ENCODE data around the gene VAMP5.
A peak's percentile ranks its signal among the peaks of the same experiment; 100 is the strongest.

VAMP5 gene

DNA sequence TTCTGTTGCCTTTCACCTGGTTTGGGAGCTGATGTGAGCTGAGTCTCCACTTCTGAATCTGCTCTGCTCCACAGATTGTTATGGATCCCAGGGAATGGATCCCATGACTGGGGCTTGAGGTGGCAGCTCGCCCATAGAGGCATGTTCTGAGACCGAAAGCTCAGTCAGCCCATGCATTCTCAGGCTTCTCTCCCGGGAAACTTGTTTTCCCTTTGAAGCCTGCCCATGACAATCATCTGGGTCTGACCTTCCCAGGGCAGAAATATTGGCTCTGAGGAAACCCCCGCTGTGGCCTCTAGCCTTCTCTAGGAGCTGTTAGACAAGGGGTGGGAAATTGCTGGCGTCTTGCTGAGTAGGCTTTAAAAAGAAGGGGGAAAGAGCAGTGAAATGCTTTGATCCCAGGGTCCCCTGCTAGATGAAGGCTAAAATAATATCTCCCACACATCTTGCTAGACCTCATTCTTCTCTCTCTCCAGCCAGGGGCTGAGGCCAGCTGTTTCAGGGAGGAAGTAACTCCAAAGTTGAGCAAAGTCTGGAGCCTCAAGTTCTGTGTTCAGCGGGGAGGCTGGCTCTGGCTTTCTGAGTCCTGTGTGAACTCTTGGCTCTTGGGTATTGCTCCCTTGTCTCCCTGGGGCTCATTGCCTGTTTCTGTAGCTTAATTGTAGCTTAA lies 4.8 kb upstream of the VAMP5 start:
- Histone ChIP-seq H3K4me3 (replicated peaks; ENCODE audit: low read depth, low read length) (no peak overlapping the region), H3K27me3 (replicated peaks; ENCODE audit: control insufficient read depth, insufficient read depth, low read length) (no peaks in the 10 kb centered on the region), H3K36me3 (ENCODE audit: control insufficient read depth, insufficient read depth, low read length) (peaks cover 6% of the 10 kb centered on the region)
- DNase-seq (ENCODE audit: extremely low read depth, insufficient read length): no peak
- TF ChIP-seq, protein P1, sequence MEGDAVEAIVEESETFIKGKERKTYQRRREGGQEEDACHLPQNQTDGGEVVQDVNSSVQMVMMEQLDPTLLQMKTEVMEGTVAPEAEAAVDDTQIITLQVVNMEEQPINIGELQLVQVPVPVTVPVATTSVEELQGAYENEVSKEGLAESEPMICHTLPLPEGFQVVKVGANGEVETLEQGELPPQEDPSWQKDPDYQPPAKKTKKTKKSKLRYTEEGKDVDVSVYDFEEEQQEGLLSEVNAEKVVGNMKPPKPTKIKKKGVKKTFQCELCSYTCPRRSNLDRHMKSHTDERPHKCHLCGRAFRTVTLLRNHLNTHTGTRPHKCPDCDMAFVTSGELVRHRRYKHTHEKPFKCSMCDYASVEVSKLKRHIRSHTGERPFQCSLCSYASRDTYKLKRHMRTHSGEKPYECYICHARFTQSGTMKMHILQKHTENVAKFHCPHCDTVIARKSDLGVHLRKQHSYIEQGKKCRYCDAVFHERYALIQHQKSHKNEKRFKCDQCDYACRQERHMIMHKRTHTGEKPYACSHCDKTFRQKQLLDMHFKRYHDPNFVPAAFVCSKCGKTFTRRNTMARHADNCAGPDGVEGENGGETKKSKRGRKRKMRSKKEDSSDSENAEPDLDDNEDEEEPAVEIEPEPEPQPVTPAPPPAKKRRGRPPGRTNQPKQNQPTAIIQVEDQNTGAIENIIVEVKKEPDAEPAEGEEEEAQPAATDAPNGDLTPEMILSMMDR (IDR thresholded peaks at IDR 0.05; ENCODE audit: insufficient read depth, low read length, poor library complexity, severe bottlenecking): no peak

DNA sequence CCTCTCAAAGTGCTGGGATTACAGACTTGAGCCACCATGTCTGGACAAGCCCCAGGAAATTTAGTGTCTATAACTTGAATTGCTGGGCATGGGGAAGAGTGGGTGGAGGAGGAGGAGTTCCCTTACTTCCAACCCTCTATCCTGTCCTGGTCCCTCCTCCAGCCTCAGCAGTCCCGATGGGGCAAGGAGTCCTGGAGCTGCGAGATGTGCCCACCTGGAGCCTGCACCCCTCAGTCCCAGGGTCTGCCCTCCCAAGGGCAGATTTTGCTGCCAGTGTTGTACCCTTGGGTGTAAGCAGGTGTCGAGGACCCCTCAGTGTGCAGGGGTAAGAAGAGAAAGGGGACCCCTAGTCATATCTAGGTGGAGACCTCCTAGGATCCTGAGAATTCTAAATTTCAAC lies 4.0 kb upstream of the VAMP5 start:
- H3K36me3 ChIP-seq (ENCODE audit: control insufficient read depth, insufficient read depth, low read length): peaks cover 6% of the 10 kb centered on the region
- H3K4me3 ChIP-seq (replicated peaks; ENCODE audit: low read depth, low read length): no peak overlapping the region
- no peaks in the 10 kb centered on the region for H3K27me3 ChIP-seq (replicated peaks; ENCODE audit: control insufficient read depth, insufficient read depth, low read length)
- no peak for DNase-seq (ENCODE audit: extremely low read depth, insufficient read length)
- TF ChIP-seq, protein P1 (IDR thresholded peaks at IDR 0.05; ENCODE audit: insufficient read depth, low read length, poor library complexity, severe bottlenecking): no peak

DNA sequence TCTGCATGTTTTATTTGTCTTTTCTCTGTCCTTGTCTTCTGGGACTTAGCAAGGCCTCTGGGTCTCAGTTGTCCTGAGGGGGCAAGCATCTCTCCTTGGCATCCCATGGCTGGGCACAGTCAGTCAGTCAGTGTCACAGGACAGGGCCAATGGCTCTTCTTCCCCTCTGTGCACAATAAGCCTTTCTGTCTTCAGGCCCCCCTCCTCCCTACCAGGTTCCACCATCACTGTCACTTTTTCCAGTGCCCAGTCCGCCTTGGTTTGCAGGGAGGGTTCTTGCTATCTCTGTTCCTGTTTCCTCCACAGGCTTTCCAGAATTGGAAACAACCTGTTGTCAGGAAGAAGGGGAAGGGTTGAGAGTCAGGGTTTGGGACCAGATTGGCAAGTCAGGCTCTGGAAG lies 1.7 kb upstream of the VAMP5 start:
- DNase-seq (ENCODE audit: extremely low read depth, insufficient read length): no peak
- TF ChIP-seq, protein P1 (IDR thresholded peaks at IDR 0.05; ENCODE audit: insufficient read depth, low read length, poor library complexity, severe bottlenecking): no peak
- Histone ChIP-seq H3K27me3 (replicated peaks; ENCODE audit: control insufficient read depth, insufficient read depth, low read length) (no peaks in the 10 kb centered on the region), H3K4me3 (replicated peaks; ENCODE audit: low read depth, low read length) (no peak overlapping the region), H3K36me3 (ENCODE audit: control insufficient read depth, insufficient read depth, low read length) (peaks cover 6% of the 10 kb centered on the region)

DNA sequence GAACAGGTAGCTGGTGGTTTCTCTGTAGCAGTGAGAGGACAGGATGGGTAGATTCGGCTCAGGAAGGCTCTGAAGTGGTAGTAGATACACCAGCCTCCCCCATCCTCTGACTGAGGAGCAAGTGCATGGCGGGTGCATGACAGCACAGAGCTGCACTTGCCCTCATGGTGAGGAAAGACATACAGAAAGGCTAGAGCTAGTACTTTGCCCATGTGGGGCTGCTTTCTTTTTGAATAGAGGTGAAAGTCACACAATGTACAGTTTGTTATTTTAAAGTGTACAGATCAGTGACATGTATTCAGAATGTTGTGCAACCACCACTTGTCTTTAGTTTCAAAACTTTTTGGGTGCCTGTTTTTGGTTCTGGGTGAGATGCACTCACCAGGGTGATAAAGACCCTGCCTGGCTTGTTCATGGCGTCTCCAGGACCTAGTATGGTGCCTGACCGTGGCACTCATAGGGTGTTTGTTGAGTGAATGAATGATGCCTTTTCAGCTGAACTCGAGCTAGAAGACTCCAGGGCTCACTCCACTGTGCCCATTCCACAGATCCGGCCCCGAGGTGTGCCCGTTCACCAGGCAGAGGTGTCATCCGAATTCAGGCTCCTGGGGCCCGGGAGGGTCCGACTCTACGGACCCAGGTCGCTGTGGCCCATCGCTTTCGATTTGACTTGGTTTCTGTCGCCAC lies 421 bp upstream of the VAMP5 start:
- TF ChIP-seq, protein P1 (IDR thresholded peaks at IDR 0.05; ENCODE audit: insufficient read depth, low read length, poor library complexity, severe bottlenecking): no peak
- Histone ChIP-seq H3K27me3 (replicated peaks; ENCODE audit: control insufficient read depth, insufficient read depth, low read length) (no peaks in the 10 kb centered on the region), H3K36me3 (ENCODE audit: control insufficient read depth, insufficient read depth, low read length) (peaks cover 6% of the 10 kb centered on the region), H3K4me3 (replicated peaks; ENCODE audit: low read depth, low read length) (peak overlapping the region; percentile 69)
- no peak for DNase-seq (ENCODE audit: extremely low read depth, insufficient read length)

DNA sequence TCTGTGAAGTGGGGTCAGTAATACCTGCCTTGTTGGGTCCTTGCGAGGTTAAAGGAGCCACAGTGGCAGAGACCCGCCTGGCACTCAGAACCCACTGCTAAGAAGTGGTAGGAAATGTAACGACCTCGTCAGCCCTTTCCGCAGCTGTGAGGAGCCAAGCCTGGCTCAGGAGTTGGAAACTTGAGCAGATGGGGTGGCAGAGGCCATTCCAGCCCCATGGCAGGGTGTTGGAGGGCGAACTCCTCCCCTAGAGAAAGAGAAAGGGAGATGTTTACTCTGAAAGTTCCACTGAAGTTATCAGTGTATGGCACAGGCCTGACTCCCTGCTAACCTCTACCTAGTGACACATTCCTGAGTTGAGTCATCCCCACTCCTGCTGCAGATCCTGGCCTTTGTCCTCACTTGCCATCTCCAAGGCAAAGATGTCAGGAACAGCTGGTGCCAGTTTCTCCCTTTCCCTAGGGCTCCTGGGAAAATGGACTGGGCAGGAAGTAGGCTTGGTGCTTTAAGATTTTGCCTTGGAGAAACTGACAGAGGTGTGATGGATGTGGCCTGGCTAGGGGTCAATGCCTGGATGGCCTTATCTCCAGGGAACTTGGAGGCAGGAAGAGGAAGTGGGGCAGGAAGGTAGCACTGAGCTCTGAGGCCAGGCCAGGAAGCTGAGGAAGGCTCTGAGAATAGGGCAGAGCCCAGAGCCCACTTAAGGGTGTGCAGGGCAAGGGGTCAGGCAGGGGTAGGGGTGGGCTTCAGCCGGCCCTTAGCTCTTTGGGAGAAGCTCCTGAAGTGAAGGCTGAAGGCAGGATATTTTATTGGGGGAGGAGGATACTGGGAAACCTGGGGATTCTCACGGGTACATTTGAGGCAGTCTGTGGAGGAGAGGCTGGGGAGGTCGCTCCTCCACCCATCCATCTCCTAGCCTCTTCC lies 888 bp downstream of the VAMP5 start:
- DNase-seq (ENCODE audit: extremely low read depth, insufficient read length): no peak
- TF ChIP-seq, protein P1 (IDR thresholded peaks at IDR 0.05; ENCODE audit: insufficient read depth, low read length, poor library complexity, severe bottlenecking): no peak
- Histone ChIP-seq H3K4me3 (replicated peaks; ENCODE audit: low read depth, low read length) (peak overlapping the region; percentile 69), H3K36me3 (ENCODE audit: control insufficient read depth, insufficient read depth, low read length) (peaks cover 6% of the 10 kb centered on the region), H3K27me3 (replicated peaks; ENCODE audit: control insufficient read depth, insufficient read depth, low read length) (no peaks in the 10 kb centered on the region)
